Epithelial cell of esophagus (primary cell): ENCODE results near the gene ABCC10.
"Not testable (repeated sequence)": the region's sequence is repeated elsewhere in the genome, so short reads cannot be mapped to it uniquely, and the experiment has no call there.

ENCODE experiments used
- DNase-seq: peaks from one replicate; pipeline ENCODE4 v3.0.0; 2010; ENCODE audit warnings: low read depth
- H3K4me3 ChIP-seq: 2 replicates; pipeline ENCODE4 v1.5.1; 2011; ENCODE audit warnings: mild to moderate bottlenecking, low read length, control low read depth
- CTCF ChIP-seq: IDR thresholded peaks from 2 replicates; pipeline ENCODE4 v1.5.1; 2011; ENCODE audit warnings: low read depth, mild to moderate bottlenecking, low read length, control low read depth, inconsistent platforms; ENCODE audit not compliant: insufficient read depth; ENCODE audit errors: missing control alignments

The ABCC10 gene

GRCh38 chr6:43391440-43392031 lies 35.8 kb upstream of the ABCC10 start:
- H3K4me3 ChIP-seq: no peak overlapping the region
- no peak for DNase-seq
- no peak for TF ChIP-seq CTCF

- not testable (repeated sequence) for DNase-seq, H3K4me3 ChIP-seq
Measured at GRCh38 chr6:43393133-43393532, 34.2 kb upstream of the ABCC10 start.

- no peak overlapping the region for H3K4me3 ChIP-seq
- DNase-seq: no peak
- no peak for TF ChIP-seq CTCF
Measured at GRCh38 chr6:43393602-43394001, 33.7 kb upstream of the ABCC10 start.

- TF ChIP-seq CTCF: no peak
- no peak overlapping the region for H3K4me3 ChIP-seq
- no peak for DNase-seq
Measured at GRCh38 chr6:43394982-43395381, 32.4 kb upstream of the ABCC10 start.

- no peak for TF ChIP-seq CTCF
- no peak for DNase-seq
- H3K4me3 ChIP-seq: no peak overlapping the region
Measured at GRCh38 chr6:43395776-43396175, 31.6 kb upstream of the ABCC10 start.

- no peak for TF ChIP-seq CTCF
Measured at GRCh38 chr6:43396408-43397149, 30.8 kb upstream of the ABCC10 start.

GRCh38 chr6:43399932-43400487 lies 27.3 kb upstream of the ABCC10 start:
- TF ChIP-seq CTCF: no peak
- no peak overlapping the region for H3K4me3 ChIP-seq
- DNase-seq: no peak

More at GRCh38 chr6:43396408-43397149, 30.8 kb upstream of the ABCC10 start:
- peak; percentile 68 for DNase-seq
- H3K4me3 ChIP-seq: no peak overlapping the region
